HepG2 (cell line): Measurements from ENCODE around the gene PPP1R18. TPM values are rescaled to one million over a fixed set of nuclear protein-coding genes. Genes with fewer than 3 reads are reported as not detected.

ENCODE experiments used
- ELK4 ChIP-seq: sonication (generic); formaldehyde crosslinking; IDR thresholded peaks from 2 replicates; pipeline ENCODE4 v1.9.0; 2021; ENCODE audit warnings: missing genetic modification reagents, borderline replicate concordance
- FOXO1 ChIP-seq: sonication (generic); formaldehyde crosslinking; IDR thresholded peaks from 2 replicates; pipeline ENCODE4 v1.4.0; 2020; ENCODE audit warnings: missing genetic modification reagents
- HMG20A ChIP-seq: IDR thresholded peaks from 2 replicates; pipeline ENCODE4 v1.6.1; 2016; ENCODE audit warnings: borderline replicate concordance
- HMGA1 ChIP-seq: sonication (generic); formaldehyde crosslinking; conservative IDR thresholded peaks from 2 replicates; pipeline ENCODE4 v1.4.0; 2020; ENCODE audit warnings: missing genetic modification reagents
- LBX2 ChIP-seq: sonication (generic); formaldehyde crosslinking; IDR thresholded peaks from 2 replicates; pipeline ENCODE4 v1.5.0; 2020; ENCODE audit warnings: missing genetic modification reagents, mild to moderate bottlenecking, borderline replicate concordance
- MAF1 ChIP-seq: sonication (generic); formaldehyde crosslinking; IDR thresholded peaks from 2 replicates; pipeline ENCODE4 v1.5.0; 2020; ENCODE audit warnings: missing genetic modification reagents, borderline replicate concordance
- MIER2 ChIP-seq: IDR thresholded peaks from 2 replicates; pipeline ENCODE4 v1.6.1; 2016; ENCODE audit warnings: missing biosample characterization, missing genetic modification reagents
- NFE2 ChIP-seq: sonication (generic); formaldehyde crosslinking; IDR thresholded peaks from 2 replicates; pipeline ENCODE4 v1.4.0; 2020; ENCODE audit warnings: missing genetic modification reagents
- NR0B2 ChIP-seq: sonication (generic); formaldehyde crosslinking; IDR thresholded peaks from 2 replicates; pipeline ENCODE4 v1.4.0; 2020; ENCODE audit warnings: mild to moderate bottlenecking, missing genetic modification reagents
- PAF1 ChIP-seq: IDR thresholded peaks from 2 replicates; pipeline ENCODE4 v1.6.1; 2016; ENCODE audit warnings: missing genetic modification reagents, missing compliant biosample characterization
- RBM22 ChIP-seq: fragments of 200-400 bp; formaldehyde crosslinking; optimal IDR thresholded peaks from 2 replicates; pipeline ENCODE3; 2017; ENCODE audit warnings: mild to moderate bottlenecking, low read length, moderate library complexity
- SSRP1 ChIP-seq: IDR thresholded peaks from 2 replicates; pipeline ENCODE4 v1.6.1; 2016; ENCODE audit warnings: control low read depth
- ZNF12 ChIP-seq: sonication (generic); formaldehyde crosslinking; IDR thresholded peaks from 2 replicates; pipeline ENCODE4 v1.5.0; 2020; ENCODE audit warnings: missing genetic modification reagents
- ZNF260 ChIP-seq: sonication (generic); formaldehyde crosslinking; IDR thresholded peaks from 2 replicates; pipeline ENCODE4 v1.4.0; 2020; ENCODE audit warnings: missing genetic modification reagents, low read depth, mild to moderate bottlenecking, borderline replicate concordance
- ZNF564 ChIP-seq: sonication (generic); formaldehyde crosslinking; IDR thresholded peaks from 2 replicates; pipeline ENCODE4 v1.8.1; 2023; ENCODE audit warnings: mild to moderate bottlenecking, missing genetic modification reagents
- ZNF878 ChIP-seq: sonication (generic); formaldehyde crosslinking; IDR thresholded peaks from 2 replicates; pipeline ENCODE4 v1.8.1; 2023; ENCODE audit warnings: mild to moderate bottlenecking, missing genetic modification reagents, moderate library complexity
- ZZZ3 ChIP-seq: sonication (generic); formaldehyde crosslinking; IDR thresholded peaks from 2 replicates; pipeline ENCODE4 v1.4.0; 2020; ENCODE audit warnings: missing genetic modification reagents, mild to moderate bottlenecking, borderline replicate concordance
- polyA plus RNA-seq, 8 experiments: library from polyadenylated mRNA; depleted of rRNA in 3 of 8; stranded (reverse) in 7 of 8; unstranded in 1 of 8; fragments of >200 nt; fragmentation: Illumina TruSeq in 4 of 8; extraction: Trizol in 4 of 8; gene quantifications; 2 replicates each; pipeline versions ENCODE4 v1.2.1 to v1.2.3, GENCODE V29; 2011 to 2016; ENCODE audit warnings: low read depth in 4 of 8, missing spikeins in 1 of 8, mixed read lengths in 1 of 8; ENCODE audit not compliant: insufficient read depth in 1 of 8
- total RNA-seq, 5 experiments: library from RNA; depleted of rRNA; stranded (reverse); fragments of >200 nt; fragmentation: Illumina TruSeq; extraction: Trizol; gene quantifications; 2 replicates each; pipeline ENCODE4 v1.2.3, GENCODE V29; 2016; ENCODE audit warnings: low read depth in 1 of 5
- TF ChIP-seq, protein P1 (sequence below): IDR thresholded peaks from 2 replicates; pipeline ENCODE4 v1.6.1; 2016; ENCODE audit warnings: control low read depth
- TF ChIP-seq, protein P2 (sequence below): sonication (generic); formaldehyde crosslinking; IDR thresholded peaks from 2 replicates; pipeline ENCODE4 v1.4.0; 2020; ENCODE audit warnings: mild to moderate bottlenecking, missing genetic modification reagents, borderline replicate concordance
- TF ChIP-seq, protein P3 (sequence below): sonication (generic); formaldehyde crosslinking; IDR thresholded peaks from 2 replicates; pipeline ENCODE4 v1.8.0; 2022; ENCODE audit warnings: mild to moderate bottlenecking, missing genetic modification reagents, moderate library complexity

The PPP1R18 gene
- total and polyA plus RNA-seq, 2 of the 13 experiments (the other 11 are each of a cell fraction or from before 2014, with no cell fraction given): 4.9 to 9.2 TPM

DNA sequence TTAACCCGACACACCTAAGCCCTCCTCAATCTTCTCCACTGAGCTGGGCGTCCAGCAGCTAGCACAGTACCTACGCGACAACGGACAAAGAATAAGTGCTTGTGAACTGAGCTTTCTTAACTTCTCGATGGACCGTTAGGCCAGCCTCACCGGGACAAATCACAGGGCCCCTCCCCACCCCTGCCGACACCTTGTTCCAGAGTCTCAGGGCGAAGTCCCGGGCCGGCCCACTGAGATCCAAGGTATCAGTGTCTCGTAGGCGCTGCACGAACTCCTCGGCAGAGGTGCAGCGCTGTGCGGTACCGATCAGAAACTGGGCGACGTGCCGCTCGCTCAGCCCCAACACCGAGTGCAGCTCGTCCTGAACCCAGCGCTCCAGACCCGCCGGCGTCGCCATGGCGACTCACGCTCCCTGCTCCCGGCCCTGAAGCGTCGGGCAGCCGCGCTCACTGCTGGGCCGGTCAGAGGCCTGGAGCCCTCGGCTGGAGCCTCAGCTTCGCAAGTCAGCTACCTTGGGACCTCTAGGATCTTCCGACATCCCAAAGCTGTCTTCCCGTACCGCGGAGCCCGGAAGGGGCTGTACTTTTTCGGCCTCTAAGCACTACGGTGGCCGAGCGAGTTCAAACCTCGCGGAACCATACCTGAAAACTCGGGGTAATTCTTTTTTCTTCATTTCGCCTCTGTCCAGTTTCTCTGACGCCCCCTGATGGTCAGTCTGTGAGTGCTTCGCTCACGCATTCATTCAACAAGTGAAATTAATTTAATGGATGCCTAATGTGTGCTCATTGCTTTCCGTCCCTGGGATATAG lies 13.8 kb downstream of the PPP1R18 start, which contains the start of gene DHX16 (continued):
- TF ChIP-seq LBX2 (CRISPR knock-in tag): no peak
- TF ChIP-seq MIER2 (CRISPR knock-in tag): peak; percentile 64; the same call in 1 of the 2 replicates
- no peak; the same call in 1 of the 2 replicates for TF ChIP-seq ZNF878 (CRISPR knock-in tag)
- no peak for TF ChIP-seq RBM22
- TF ChIP-seq HMG20A (CRISPR knock-in tag): peak; percentile 33; the same call in 1 of the 2 replicates
- TF ChIP-seq SSRP1 (CRISPR knock-in tag): no peak
- TF ChIP-seq PAF1: no peak
- TF ChIP-seq NFE2 (CRISPR knock-in tag): no peak
- TF ChIP-seq HMGA1: no peak
- no peak for TF ChIP-seq ELK4 (CRISPR knock-in tag)
- TF ChIP-seq, protein P1, sequence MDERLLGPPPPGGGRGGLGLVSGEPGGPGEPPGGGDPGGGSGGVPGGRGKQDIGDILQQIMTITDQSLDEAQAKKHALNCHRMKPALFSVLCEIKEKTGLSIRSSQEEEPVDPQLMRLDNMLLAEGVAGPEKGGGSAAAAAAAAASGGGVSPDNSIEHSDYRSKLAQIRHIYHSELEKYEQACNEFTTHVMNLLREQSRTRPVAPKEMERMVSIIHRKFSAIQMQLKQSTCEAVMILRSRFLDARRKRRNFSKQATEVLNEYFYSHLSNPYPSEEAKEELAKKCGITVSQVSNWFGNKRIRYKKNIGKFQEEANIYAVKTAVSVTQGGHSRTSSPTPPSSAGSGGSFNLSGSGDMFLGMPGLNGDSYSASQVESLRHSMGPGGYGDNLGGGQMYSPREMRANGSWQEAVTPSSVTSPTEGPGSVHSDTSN (CRISPR knock-in tag): no peak
- TF ChIP-seq ZNF260 (CRISPR knock-in tag): no peak
- peak; percentile 13; the same call in 1 of the 2 replicates for TF ChIP-seq ZNF12 (CRISPR knock-in tag)
- TF ChIP-seq, protein P2, sequence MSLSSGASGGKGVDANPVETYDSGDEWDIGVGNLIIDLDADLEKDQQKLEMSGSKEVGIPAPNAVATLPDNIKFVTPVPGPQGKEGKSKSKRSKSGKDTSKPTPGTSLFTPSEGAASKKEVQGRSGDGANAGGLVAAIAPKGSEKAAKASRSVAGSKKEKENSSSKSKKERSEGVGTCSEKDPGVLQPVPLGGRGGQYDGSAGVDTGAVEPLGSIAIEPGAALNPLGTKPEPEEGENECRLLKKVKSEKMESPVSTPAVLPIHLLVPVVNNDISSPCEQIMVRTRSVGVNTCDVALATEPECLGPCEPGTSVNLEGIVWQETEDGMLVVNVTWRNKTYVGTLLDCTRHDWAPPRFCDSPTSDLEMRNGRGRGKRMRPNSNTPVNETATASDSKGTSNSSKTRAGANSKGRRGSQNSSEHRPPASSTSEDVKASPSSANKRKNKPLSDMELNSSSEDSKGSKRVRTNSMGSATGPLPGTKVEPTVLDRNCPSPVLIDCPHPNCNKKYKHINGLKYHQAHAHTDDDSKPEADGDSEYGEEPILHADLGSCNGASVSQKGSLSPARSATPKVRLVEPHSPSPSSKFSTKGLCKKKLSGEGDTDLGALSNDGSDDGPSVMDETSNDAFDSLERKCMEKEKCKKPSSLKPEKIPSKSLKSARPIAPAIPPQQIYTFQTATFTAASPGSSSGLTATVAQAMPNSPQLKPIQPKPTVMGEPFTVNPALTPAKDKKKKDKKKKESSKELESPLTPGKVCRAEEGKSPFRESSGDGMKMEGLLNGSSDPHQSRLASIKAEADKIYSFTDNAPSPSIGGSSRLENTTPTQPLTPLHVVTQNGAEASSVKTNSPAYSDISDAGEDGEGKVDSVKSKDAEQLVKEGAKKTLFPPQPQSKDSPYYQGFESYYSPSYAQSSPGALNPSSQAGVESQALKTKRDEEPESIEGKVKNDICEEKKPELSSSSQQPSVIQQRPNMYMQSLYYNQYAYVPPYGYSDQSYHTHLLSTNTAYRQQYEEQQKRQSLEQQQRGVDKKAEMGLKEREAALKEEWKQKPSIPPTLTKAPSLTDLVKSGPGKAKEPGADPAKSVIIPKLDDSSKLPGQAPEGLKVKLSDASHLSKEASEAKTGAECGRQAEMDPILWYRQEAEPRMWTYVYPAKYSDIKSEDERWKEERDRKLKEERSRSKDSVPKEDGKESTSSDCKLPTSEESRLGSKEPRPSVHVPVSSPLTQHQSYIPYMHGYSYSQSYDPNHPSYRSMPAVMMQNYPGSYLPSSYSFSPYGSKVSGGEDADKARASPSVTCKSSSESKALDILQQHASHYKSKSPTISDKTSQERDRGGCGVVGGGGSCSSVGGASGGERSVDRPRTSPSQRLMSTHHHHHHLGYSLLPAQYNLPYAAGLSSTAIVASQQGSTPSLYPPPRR: no peak; the same call in 1 of the 2 replicates
- TF ChIP-seq MAF1 (CRISPR knock-in tag): peak; percentile 49; the same call in 1 of the 2 replicates
- TF ChIP-seq FOXO1 (CRISPR knock-in tag): peak; percentile 48; the same call in 1 of the 2 replicates
- TF ChIP-seq, protein P3, sequence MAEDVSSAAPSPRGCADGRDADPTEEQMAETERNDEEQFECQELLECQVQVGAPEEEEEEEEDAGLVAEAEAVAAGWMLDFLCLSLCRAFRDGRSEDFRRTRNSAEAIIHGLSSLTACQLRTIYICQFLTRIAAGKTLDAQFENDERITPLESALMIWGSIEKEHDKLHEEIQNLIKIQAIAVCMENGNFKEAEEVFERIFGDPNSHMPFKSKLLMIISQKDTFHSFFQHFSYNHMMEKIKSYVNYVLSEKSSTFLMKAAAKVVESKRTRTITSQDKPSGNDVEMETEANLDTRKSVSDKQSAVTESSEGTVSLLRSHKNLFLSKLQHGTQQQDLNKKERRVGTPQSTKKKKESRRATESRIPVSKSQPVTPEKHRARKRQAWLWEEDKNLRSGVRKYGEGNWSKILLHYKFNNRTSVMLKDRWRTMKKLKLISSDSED (CRISPR knock-in tag): no peak
- TF ChIP-seq ZZZ3 (CRISPR knock-in tag): no peak; the same call in 1 of the 2 replicates
- TF ChIP-seq ZNF564 (CRISPR knock-in tag): 0 out of 2 replicates have a peak, but pooled peaks have one; percentile 61
- TF ChIP-seq NR0B2 (CRISPR knock-in tag): no peak
